IPS DF 6.9 (cell line): ENCODE results near the gene NPHS1.

Source experiments
- DNase-seq: peaks from one replicate; pipeline ENCODE4 v3.0.0-alpha.2; 2013; ENCODE audit warnings: low read depth, low spot score
- H3K27ac ChIP-seq: one replicate; pipeline ENCODE4 v1.5.1; 2013; ENCODE audit warnings: low read length, control low read depth
- H3K27me3 ChIP-seq: 2 replicates; pipeline ENCODE4 v1.6.1; 2013; ENCODE audit warnings: mild to moderate bottlenecking, low read length; ENCODE audit not compliant: control insufficient read depth, insufficient read depth
- H3K36me3 ChIP-seq: 2 replicates; pipeline ENCODE4 v1.6.1; 2013; ENCODE audit warnings: low read length; ENCODE audit not compliant: control insufficient read depth, insufficient read depth
- H3K4me1 ChIP-seq: 2 replicates; pipeline ENCODE4 v1.6.1; 2013; ENCODE audit warnings: low read length; ENCODE audit not compliant: control insufficient read depth, insufficient read depth
- H3K4me3 ChIP-seq: 2 replicates; pipeline ENCODE4 v1.5.1; 2013; ENCODE audit warnings: mild to moderate bottlenecking, low read length
- H3K9me3 ChIP-seq: 2 replicates; pipeline ENCODE4 v1.6.1; 2013; ENCODE audit warnings: low read length, inconsistent platforms; ENCODE audit not compliant: control insufficient read depth, insufficient read depth
- WGBS: extraction: QIAGEN DNeasy Blood & Tissue Kit; methylation state at CpG from one replicate; pipeline ENCODE4 v1.1.7; 2013; ENCODE audit warnings: mixed read lengths, missing lambda C conversion rate; ENCODE audit not compliant: insufficient read length, insufficient coverage; 5-methylcytosine and 5-hydroxymethylcytosine counted together

NPHS1 gene

GRCh38 chr19:35833972-35834371 is 18.3 kb downstream of the NPHS1 start:
- H3K9me3 ChIP-seq, result no peaks in the 10 kb centered on the region
- H3K4me1 ChIP-seq, result no peaks in the 10 kb centered on the region; the same call in 1 of the 2 replicates
- no peak overlapping the region for H3K4me3 ChIP-seq
- H3K27me3 ChIP-seq, result no peaks in the 10 kb centered on the region
- DNase-seq, result no peak
- WGBS, result no CpG with 5 or more reads among the region's 7 CpGs
- H3K36me3 ChIP-seq, result no peaks in the 10 kb centered on the region
- no peak overlapping the region for H3K27ac ChIP-seq

DNA sequence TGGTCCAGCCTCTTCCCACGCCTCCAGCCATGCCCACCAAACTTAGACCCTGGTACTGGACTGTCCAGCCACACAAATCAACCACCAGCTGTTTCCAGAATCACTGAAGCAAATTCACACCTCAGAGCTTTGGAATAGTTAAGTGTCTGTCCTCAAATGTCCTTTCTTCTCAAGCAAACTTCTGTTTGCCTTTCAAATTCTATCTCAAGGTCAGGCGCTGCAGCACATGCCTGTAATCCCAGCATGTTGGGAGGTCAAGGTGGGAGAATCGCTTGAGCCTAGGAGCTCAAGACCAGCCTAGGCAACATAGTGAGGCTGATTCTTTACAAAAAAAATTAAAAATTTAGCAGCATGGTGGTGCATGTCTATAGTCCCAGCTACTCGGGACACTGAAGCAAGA is 20.2 kb downstream of the NPHS1 start:
- H3K4me3 ChIP-seq, result no peak overlapping the region
- no peak for DNase-seq
- WGBS, result no CpG with 5 or more reads among the region's 4 CpGs
- H3K4me1 ChIP-seq, result no peaks in the 10 kb centered on the region; the same call in 1 of the 2 replicates
- no peak overlapping the region for H3K27ac ChIP-seq
- no peaks in the 10 kb centered on the region for H3K27me3 ChIP-seq
- H3K36me3 ChIP-seq, result no peaks in the 10 kb centered on the region
- no peaks in the 10 kb centered on the region for H3K9me3 ChIP-seq

DNA sequence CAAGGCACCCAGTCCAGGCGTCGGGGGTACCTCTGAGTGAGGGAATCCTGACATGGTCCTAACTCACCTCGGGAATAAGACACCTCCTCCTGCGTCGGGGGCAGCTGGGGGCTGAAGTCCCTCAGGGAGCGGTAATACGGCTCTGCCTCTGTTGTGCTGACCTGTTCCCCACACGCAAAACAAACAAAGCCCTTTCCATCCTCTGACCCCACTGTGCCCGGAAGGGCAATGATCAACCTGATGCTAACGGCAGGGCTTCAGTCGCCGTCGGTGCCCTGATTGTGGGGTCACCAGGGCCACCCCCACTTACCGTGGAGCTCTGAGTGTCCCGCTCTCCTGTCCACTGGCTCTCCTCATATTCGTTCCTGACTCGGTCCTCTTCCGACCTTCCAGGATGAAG is 21.3 kb downstream of the NPHS1 start:
- no peaks in the 10 kb centered on the region; the same call in 1 of the 2 replicates for H3K4me1 ChIP-seq
- DNase-seq, result no peak
- no peak overlapping the region for H3K4me3 ChIP-seq
- no peaks in the 10 kb centered on the region for H3K27me3 ChIP-seq
- H3K9me3 ChIP-seq, result no peaks in the 10 kb centered on the region
- WGBS, result no CpG with 5 or more reads among the region's 18 CpGs
- H3K36me3 ChIP-seq, result no peaks in the 10 kb centered on the region
- H3K27ac ChIP-seq, result no peak overlapping the region

- no CpG with 5 or more reads among the region's 12 CpGs for WGBS
- Histone ChIP-seq H3K27ac (no peak overlapping the region), H3K4me3 (no peak overlapping the region), H3K4me1 (no peaks in the 10 kb centered on the region; the same call in 1 of the 2 replicates), H3K9me3 (no peaks in the 10 kb centered on the region), H3K27me3 (no peaks in the 10 kb centered on the region), H3K36me3 (no peaks in the 10 kb centered on the region)
- DNase-seq, result no peak
These were observed 23.5 kb downstream of the NPHS1 start for GRCh38 chr19:35828692-35829301.

GRCh38 chr19:35824150-35824549 is 28.2 kb downstream of the NPHS1 start:
- H3K9me3 ChIP-seq, result no peaks in the 10 kb centered on the region
- no peaks in the 10 kb centered on the region; the same call in 1 of the 2 replicates for H3K27me3 ChIP-seq
- H3K4me3 ChIP-seq, result no peak overlapping the region
- no CpG with 5 or more reads among the region's 5 CpGs for WGBS
- H3K4me1 ChIP-seq, result no peaks in the 10 kb centered on the region
- no peak overlapping the region for H3K27ac ChIP-seq
- H3K36me3 ChIP-seq, result no peaks in the 10 kb centered on the region
- no peak for DNase-seq

GRCh38 chr19:35822579-35822978 is 29.7 kb downstream of the NPHS1 start:
- Histone ChIP-seq H3K27ac (no peak overlapping the region), H3K36me3 (no peaks in the 10 kb centered on the region), H3K4me3 (no peak overlapping the region), H3K9me3 (no peaks in the 10 kb centered on the region), H3K27me3 (no peaks in the 10 kb centered on the region; the same call in 1 of the 2 replicates), H3K4me1 (no peaks in the 10 kb centered on the region)
- WGBS, result no CpG with 5 or more reads among the region's 3 CpGs
- DNase-seq, result no peak

DNA sequence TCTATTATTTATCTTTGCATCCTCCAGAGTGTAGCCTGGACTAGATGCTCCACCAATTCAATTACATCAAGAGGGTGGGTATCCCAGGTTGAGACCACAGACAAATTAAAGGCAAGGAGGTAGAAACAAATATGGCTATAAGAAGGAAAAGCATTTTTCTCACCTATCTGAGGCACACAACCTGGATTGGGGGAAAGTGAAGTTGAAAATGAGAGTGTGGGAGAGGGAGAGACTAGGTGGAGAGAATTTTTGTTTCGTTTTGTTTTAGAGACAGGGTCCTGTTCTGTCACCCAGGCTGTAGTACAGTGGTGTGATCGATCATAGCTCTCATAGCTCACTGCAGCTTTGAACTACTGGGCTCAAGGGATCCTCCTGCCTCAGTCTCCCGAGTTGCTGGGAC is 33.9 kb downstream of the NPHS1 start:
- Histone ChIP-seq H3K36me3 (no peaks in the 10 kb centered on the region), H3K27me3 (no peaks in the 10 kb centered on the region; the same call in 1 of the 2 replicates), H3K9me3 (no peaks in the 10 kb centered on the region), H3K27ac (no peak overlapping the region), H3K4me1 (no peaks in the 10 kb centered on the region), H3K4me3 (no peak overlapping the region)
- no peak for DNase-seq
- 100% methylated on average over 1 of the region's 3 CpGs for WGBS

DNA sequence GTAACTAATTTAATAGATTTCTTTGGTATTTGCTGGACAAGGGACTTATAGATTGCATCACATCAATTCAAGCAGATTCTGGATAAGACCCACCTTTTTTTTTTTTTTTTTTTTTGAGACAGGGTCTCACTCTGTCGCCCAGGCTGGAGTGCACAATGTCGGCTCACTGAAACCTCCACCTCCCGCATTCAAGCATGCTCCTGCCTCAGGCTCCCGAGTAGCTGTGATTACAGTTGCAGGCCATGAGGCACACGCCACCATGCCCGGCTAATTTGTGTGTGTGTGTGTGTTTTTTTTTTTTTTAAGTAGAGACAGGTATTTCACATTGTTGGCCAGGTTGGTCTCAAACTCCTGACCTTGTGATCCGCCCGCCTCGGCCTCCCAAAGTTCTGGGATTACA is 35.5 kb downstream of the NPHS1 start:
- H3K4me3 ChIP-seq, result no peak overlapping the region
- no peak overlapping the region for H3K27ac ChIP-seq
- DNase-seq, result no peak
- H3K4me1 ChIP-seq, result no peaks in the 10 kb centered on the region
- no peaks in the 10 kb centered on the region for H3K36me3 ChIP-seq
- no CpG with 5 or more reads among the region's 9 CpGs for WGBS
- H3K27me3 ChIP-seq, result no peaks in the 10 kb centered on the region
- no peaks in the 10 kb centered on the region for H3K9me3 ChIP-seq

GRCh38 chr19:35816262-35816661 is 36.0 kb downstream of the NPHS1 start:
- H3K4me3 ChIP-seq, result no peak overlapping the region
- H3K27me3 ChIP-seq, result no peaks in the 10 kb centered on the region
- no peaks in the 10 kb centered on the region for H3K9me3 ChIP-seq
- no peak for DNase-seq
- no peaks in the 10 kb centered on the region for H3K4me1 ChIP-seq
- H3K36me3 ChIP-seq, result no peaks in the 10 kb centered on the region
- H3K27ac ChIP-seq, result no peak overlapping the region
- WGBS, result no CpG with 5 or more reads among the region's 6 CpGs

DNA sequence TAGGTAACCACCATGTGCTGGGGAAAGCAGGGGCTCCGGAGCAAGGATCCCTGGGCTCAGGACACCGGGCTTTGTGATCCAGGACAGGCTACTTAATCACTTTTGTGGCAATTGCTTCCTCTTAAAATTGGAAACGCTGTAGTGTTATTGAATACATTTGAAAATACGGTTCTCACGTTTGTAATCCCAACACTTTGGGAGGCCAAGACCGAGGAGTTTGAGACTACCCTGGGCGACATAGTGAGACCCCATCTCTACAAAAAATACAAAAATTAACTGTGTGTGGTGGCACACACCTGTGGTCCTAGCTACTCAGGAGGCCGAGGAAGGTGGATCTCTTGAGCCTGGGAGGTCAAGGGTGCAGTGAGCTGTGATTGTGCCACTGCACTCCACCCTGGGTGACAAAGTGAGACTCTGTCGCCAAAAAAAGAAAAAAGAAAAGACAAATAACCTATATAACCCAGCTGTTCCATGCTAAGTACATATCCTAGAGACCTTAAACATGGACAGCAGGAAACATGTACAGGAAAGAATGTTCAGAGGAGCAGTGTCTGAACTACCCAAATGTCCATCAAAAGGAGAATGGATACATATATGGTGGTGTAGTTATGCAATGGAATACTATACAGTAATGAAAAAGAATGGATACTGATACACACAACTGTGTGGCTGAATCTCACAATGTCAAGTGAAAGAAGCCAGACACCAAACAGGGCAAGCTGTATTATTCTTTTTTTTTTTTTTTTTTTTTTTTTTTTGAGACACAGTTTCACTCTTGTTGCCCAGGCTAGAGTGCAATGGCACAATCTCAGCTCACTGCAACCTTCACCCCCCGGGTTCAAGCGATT is 39.0 kb downstream of the NPHS1 start:
- H3K27ac ChIP-seq, result no peak overlapping the region
- no peaks in the 10 kb centered on the region for H3K4me1 ChIP-seq
- no peaks in the 10 kb centered on the region for H3K9me3 ChIP-seq
- no CpG with 5 or more reads among the region's 11 CpGs for WGBS
- no peak overlapping the region for H3K4me3 ChIP-seq
- H3K27me3 ChIP-seq, result no peaks in the 10 kb centered on the region
- DNase-seq, result no peak
- no peaks in the 10 kb centered on the region for H3K36me3 ChIP-seq
